ENCODE results near the gene MAPK8. TPM values are rescaled to one million over a fixed set of nuclear protein-coding genes. Genes with fewer than 3 reads are reported as not detected.

MAPK8 gene
- total RNA-seq, 1 donor from 2014 or later, result 7.7 TPM

DNA sequence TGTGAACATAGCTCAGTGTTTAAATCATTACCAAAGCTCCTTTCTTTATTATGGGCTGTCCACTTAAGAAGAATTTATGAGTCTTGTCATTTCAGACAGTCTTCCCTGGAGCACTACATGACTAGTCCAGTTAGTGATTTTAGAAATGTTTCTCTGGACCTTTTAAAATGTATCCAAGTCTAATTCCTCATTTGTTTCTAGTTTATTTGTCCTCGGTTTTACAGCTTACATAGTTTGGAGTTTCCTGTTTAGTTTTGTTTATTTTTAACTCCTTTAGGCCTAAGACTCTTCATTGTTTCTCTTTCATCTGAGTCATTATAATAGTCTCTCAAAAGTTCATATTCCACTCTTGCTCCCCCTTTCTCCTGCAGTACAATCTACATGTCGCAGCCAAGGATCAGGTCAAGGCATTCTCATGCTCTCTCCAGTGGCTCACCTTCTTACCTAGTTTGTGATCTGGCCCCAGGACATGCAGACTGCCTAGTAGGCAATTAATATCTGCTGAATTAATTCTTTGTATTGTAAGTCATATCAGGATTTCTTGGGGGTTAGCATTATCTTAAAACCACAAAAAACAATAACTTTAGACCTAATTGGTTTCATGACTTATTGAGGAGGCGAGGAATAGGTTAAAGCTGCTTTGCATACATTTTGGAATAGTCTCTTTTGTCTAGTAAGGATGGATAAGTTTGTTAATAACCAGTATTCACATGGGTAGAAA is 93.8 kb downstream of the MAPK8 start:
- H3K36me3 ChIP-seq, result no peaks in the 10 kb centered on the region
- H3K4me3 ChIP-seq, result no peak overlapping the region
- H3K27me3 ChIP-seq, result no peaks in the 10 kb centered on the region
- no peaks in the 10 kb centered on the region for H3K9me3 ChIP-seq
- intact Hi-C loops (cut with DNase I), result no loop called here
- TF ChIP-seq, protein P1, sequence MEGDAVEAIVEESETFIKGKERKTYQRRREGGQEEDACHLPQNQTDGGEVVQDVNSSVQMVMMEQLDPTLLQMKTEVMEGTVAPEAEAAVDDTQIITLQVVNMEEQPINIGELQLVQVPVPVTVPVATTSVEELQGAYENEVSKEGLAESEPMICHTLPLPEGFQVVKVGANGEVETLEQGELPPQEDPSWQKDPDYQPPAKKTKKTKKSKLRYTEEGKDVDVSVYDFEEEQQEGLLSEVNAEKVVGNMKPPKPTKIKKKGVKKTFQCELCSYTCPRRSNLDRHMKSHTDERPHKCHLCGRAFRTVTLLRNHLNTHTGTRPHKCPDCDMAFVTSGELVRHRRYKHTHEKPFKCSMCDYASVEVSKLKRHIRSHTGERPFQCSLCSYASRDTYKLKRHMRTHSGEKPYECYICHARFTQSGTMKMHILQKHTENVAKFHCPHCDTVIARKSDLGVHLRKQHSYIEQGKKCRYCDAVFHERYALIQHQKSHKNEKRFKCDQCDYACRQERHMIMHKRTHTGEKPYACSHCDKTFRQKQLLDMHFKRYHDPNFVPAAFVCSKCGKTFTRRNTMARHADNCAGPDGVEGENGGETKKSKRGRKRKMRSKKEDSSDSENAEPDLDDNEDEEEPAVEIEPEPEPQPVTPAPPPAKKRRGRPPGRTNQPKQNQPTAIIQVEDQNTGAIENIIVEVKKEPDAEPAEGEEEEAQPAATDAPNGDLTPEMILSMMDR (IDR thresholded peaks at IDR 0.05), result no peak
- no peaks in the 10 kb centered on the region for H3K4me1 ChIP-seq
- H3K27ac ChIP-seq, result no peak overlapping the region
- DNase-seq (ENCODE audit: low spot score in 2 of 2), result no peak

DNA sequence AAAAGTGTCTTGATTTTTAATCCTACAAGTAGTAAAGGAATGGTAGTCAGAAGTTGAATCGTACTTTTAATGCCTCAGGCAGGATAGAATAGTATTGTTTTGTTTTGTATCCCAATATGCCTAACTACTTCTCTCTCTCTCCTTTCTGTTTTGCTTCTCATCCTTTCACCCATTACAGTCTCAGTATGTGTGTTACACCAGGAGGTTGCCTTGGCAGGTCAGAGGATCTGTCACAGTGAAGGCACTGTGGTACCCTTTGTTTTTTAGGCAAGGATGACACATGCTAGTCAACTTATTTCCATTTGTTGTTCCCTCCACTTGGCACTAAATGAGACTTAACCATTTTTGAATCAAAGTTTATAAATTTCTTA is 94.4 kb downstream of the MAPK8 start:
- no peaks in the 10 kb centered on the region for H3K36me3 ChIP-seq
- H3K27me3 ChIP-seq, result no peaks in the 10 kb centered on the region
- H3K4me3 ChIP-seq, result no peak overlapping the region
- no peaks in the 10 kb centered on the region for H3K9me3 ChIP-seq
- intact Hi-C loops (cut with DNase I), result no loop called here
- H3K4me1 ChIP-seq, result no peaks in the 10 kb centered on the region
- TF ChIP-seq, protein P1 (IDR thresholded peaks at IDR 0.05), result no peak
- no peak overlapping the region for H3K27ac ChIP-seq
- no peak for DNase-seq (ENCODE audit: low spot score in 2 of 2)

- H3K4me1 ChIP-seq, result no peaks in the 10 kb centered on the region
- H3K9me3 ChIP-seq, result no peaks in the 10 kb centered on the region
- no peak overlapping the region for H3K27ac ChIP-seq
- peaks cover 0 to 14% of the 10 kb centered on the region in 2 donors for H3K36me3 ChIP-seq
- H3K27me3 ChIP-seq, result no peaks in the 10 kb centered on the region
- no peak for DNase-seq (ENCODE audit: low spot score in 2 of 2)
- TF ChIP-seq, protein P1 (IDR thresholded peaks at IDR 0.05), result no peak
- H3K4me3 ChIP-seq, result no peak overlapping the region
- intact Hi-C loops (cut with DNase I), result no loop called here
Observed at GRCh38 chr10:48404646-48405045, 98.2 kb downstream of the MAPK8 start.

- TF ChIP-seq, protein P1 (IDR thresholded peaks at IDR 0.05), result no peak
- intact Hi-C loops (cut with DNase I), result no loop called here
Observed at GRCh38 chr10:48406204-48406603, 99.7 kb downstream of the MAPK8 start.

GRCh38 chr10:48406658-48407057 is 100.2 kb downstream of the MAPK8 start:
- H3K4me3 ChIP-seq, result no peak overlapping the region
- H3K27ac ChIP-seq, result no peak overlapping the region
- intact Hi-C loops (cut with DNase I), result no loop called here
- H3K36me3 ChIP-seq, result peaks cover 6 to 32% of the 10 kb centered on the region in 2 donors
- H3K9me3 ChIP-seq, result no peaks in the 10 kb centered on the region
- H3K27me3 ChIP-seq, result no peaks in the 10 kb centered on the region
- TF ChIP-seq, protein P1 (IDR thresholded peaks at IDR 0.05), result no peak
- DNase-seq (ENCODE audit: low spot score in 2 of 2), result no peak
- no peaks in the 10 kb centered on the region for H3K4me1 ChIP-seq

More at GRCh38 chr10:48406204-48406603, 99.7 kb downstream of the MAPK8 start:
- Histone ChIP-seq H3K27ac (no peak overlapping the region), H3K9me3 (no peaks in the 10 kb centered on the region), H3K4me3 (no peak overlapping the region), H3K36me3 (peaks cover 6 to 28% of the 10 kb centered on the region in 2 donors), H3K4me1 (no peaks in the 10 kb centered on the region), H3K27me3 (no peaks in the 10 kb centered on the region)
- no peak for DNase-seq (ENCODE audit: low spot score in 2 of 2)

Measured in ascending aorta (tissue), 2 donors.